Activated T-cell treated with anti-CD3 and anti-CD28 coated beads, Interleukin-2, amount 50 U/mL, for 24 hours (primary cell): Measurements from ENCODE around the gene PTPN6.

Experiments
- DNase-seq: peaks from one replicate; pipeline ENCODE4 v3.0.0-alpha.2; 2020
- H3K27ac Mint-ChIP-seq: 2 replicates; pipeline ENCODE4 v1.8.0; 2020; ENCODE audit warnings: mild to moderate bottlenecking, mixed read lengths
- H3K27me3 Mint-ChIP-seq: 2 replicates; pipeline ENCODE4 v1.8.0; 2020; ENCODE audit warnings: mixed read lengths
- H3K36me3 Mint-ChIP-seq: 2 replicates; pipeline ENCODE4 v1.8.0; 2020; ENCODE audit warnings: low read depth, mixed read lengths
- H3K4me1 Mint-ChIP-seq: 2 replicates; pipeline ENCODE4 v1.8.0; 2020; ENCODE audit warnings: low read depth, mixed read lengths
- H3K4me3 Mint-ChIP-seq: 2 replicates; pipeline ENCODE4 v1.8.0; 2020; ENCODE audit warnings: mild to moderate bottlenecking, moderate library complexity, mixed read lengths
- H3K9me3 Mint-ChIP-seq: 2 replicates; pipeline ENCODE4 v1.8.0; 2020; ENCODE audit warnings: mixed read lengths

PTPN6 gene

GRCh38 chr12:6978611-6979011, 27.5 kb downstream of the PTPN6 start:
- H3K9me3 Mint-ChIP-seq, result no peaks in the 10 kb centered on the region
- H3K36me3 Mint-ChIP-seq, result peaks cover 100% of the 10 kb centered on the region
- H3K27me3 Mint-ChIP-seq, result no peaks in the 10 kb centered on the region
- H3K4me3 Mint-ChIP-seq, result no peak overlapping the region
- H3K27ac Mint-ChIP-seq, result peak overlapping the region; percentile 80
- H3K4me1 Mint-ChIP-seq, result peaks cover 24% of the 10 kb centered on the region
- DNase-seq, result no peak

- H3K27ac Mint-ChIP-seq, result peak overlapping the region; percentile 80
- H3K4me1 Mint-ChIP-seq, result peaks cover 20% of the 10 kb centered on the region
- H3K9me3 Mint-ChIP-seq, result no peaks in the 10 kb centered on the region
- no peak for DNase-seq
- peaks cover 100% of the 10 kb centered on the region for H3K36me3 Mint-ChIP-seq
- H3K4me3 Mint-ChIP-seq, result no peak overlapping the region
- no peaks in the 10 kb centered on the region for H3K27me3 Mint-ChIP-seq
Measured at GRCh38 chr12:6979021-6979420, 27.9 kb downstream of the PTPN6 start.

DNA sequence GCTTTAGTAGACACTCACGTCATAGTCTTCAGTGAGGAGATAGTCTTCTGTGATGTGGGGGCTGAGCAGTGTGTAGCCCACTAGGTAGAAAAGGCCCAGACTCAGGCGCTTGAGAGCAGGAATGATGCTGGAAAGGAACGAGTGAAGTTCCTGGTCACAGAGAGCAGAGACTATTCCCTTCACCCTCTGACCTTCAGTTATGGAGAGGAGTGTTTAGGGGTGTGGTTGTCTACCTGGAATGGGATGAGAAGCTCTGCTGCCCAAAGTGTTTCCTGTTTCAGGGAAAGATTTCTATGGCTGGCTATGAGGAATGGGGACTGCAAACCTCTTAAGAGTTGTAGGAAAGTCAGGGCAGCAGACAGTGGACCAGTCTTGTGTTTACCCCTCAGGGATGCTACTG, 28.3 kb downstream of the PTPN6 start:
- no peak for DNase-seq
- H3K4me1 Mint-ChIP-seq, result peaks cover 15% of the 10 kb centered on the region
- H3K36me3 Mint-ChIP-seq, result peaks cover 100% of the 10 kb centered on the region
- peak overlapping the region; percentile 80 for H3K27ac Mint-ChIP-seq
- H3K27me3 Mint-ChIP-seq, result no peaks in the 10 kb centered on the region
- H3K4me3 Mint-ChIP-seq, result no peak overlapping the region
- H3K9me3 Mint-ChIP-seq, result no peaks in the 10 kb centered on the region

GRCh38 chr12:6980075-6980474, 28.9 kb downstream of the PTPN6 start:
- peak overlapping the region; percentile 37 for H3K27ac Mint-ChIP-seq
- no peaks in the 10 kb centered on the region for H3K27me3 Mint-ChIP-seq
- no peaks in the 10 kb centered on the region for H3K9me3 Mint-ChIP-seq
- peaks cover 100% of the 10 kb centered on the region for H3K36me3 Mint-ChIP-seq
- H3K4me1 Mint-ChIP-seq, result peaks cover 11% of the 10 kb centered on the region
- no peak for DNase-seq
- no peak overlapping the region for H3K4me3 Mint-ChIP-seq

DNA sequence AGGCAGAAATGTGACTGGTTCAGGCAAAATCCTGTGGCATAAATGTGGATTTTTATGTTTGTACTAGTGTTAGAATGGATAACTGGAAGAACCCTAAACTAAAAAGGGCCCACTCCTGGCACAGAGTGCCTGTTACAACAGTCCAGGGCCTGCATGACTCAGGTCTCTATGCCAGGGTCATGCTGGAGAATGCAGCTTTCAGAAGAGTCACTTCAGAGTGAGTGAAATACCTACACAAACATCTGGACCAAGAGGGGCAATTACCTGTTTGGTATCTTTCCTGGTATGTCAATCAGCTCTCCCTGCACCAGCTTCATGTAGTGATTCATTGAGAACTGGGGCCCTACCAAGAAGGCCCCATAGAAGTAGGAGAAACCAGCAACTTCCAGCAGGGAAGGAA, 29.6 kb downstream of the PTPN6 start:
- no peak for DNase-seq
- Mint-ChIP-seq H3K27ac (peak overlapping the region; percentile 64), H3K27me3 (no peaks in the 10 kb centered on the region), H3K4me1 (peaks cover 5% of the 10 kb centered on the region), H3K36me3 (peaks cover 99% of the 10 kb centered on the region), H3K4me3 (no peak overlapping the region), H3K9me3 (no peaks in the 10 kb centered on the region)

GRCh38 chr12:6981152-6982052, 30.2 kb downstream of the PTPN6 start:
- Mint-ChIP-seq H3K4me1 (no peaks in the 10 kb centered on the region), H3K4me3 (no peak overlapping the region), H3K27me3 (no peaks in the 10 kb centered on the region), H3K36me3 (peaks cover 99% of the 10 kb centered on the region), H3K27ac (peak overlapping the region; percentile 64), H3K9me3 (no peaks in the 10 kb centered on the region)
- no peak for DNase-seq

DNA sequence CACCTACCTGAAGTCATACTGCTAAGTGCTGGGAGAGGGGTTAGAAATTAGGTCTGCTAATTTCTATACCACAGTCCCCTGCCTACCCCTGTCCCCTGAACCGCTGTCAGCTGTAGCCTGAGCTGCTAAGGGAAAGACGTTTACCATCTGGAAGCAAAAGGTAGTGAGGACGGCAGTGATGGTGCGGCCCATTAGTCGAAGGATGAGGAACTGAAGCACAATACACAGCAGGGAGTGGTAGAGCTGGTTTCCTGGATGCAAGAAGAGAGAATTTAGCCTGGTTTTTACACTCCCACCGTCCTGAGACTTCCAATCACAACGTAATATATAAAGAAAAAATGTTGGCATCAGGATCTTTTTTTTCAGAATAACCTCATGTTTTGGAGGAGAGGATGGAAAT, 31.4 kb downstream of the PTPN6 start:
- Mint-ChIP-seq H3K36me3 (peaks cover 95% of the 10 kb centered on the region), H3K27me3 (no peaks in the 10 kb centered on the region), H3K4me3 (no peak overlapping the region), H3K4me1 (no peaks in the 10 kb centered on the region), H3K27ac (no peak overlapping the region), H3K9me3 (no peaks in the 10 kb centered on the region)
- no peak for DNase-seq

DNA sequence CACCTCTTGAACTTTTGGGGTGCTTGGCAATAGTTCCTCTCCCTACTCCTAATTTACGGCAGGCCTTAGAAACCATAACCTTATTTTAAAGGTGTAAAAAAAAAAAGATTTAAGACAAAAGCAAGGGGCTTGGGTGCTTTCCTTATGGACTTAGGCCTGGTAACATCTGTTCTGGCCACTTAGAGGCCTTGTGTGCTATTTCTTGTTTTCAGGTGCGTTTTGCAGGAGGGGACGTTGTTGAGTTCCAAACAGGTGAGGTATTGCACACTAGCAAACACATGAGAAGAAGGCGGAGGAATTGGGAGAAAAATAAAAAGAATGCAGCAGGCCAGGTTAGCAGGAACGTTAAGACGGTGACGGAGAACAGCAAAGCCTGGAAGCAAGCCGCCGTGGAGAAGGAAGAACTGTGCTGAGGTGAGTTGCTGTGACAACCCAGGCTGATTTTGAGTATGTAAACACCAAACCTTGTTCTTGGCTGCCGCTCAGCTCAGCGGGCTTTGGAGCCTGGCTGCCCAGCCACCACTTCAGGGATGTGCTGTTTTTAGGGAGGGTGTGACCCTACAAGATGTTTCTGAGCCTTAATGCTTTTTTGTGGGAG, 36.9 kb downstream of the PTPN6 start:
- H3K27ac Mint-ChIP-seq, result peak overlapping the region; percentile 12
- H3K36me3 Mint-ChIP-seq, result peaks cover 77% of the 10 kb centered on the region
- H3K9me3 Mint-ChIP-seq, result no peaks in the 10 kb centered on the region
- no peak overlapping the region for H3K4me3 Mint-ChIP-seq
- DNase-seq, result no peak
- H3K27me3 Mint-ChIP-seq, result no peaks in the 10 kb centered on the region
- no peaks in the 10 kb centered on the region for H3K4me1 Mint-ChIP-seq

DNA sequence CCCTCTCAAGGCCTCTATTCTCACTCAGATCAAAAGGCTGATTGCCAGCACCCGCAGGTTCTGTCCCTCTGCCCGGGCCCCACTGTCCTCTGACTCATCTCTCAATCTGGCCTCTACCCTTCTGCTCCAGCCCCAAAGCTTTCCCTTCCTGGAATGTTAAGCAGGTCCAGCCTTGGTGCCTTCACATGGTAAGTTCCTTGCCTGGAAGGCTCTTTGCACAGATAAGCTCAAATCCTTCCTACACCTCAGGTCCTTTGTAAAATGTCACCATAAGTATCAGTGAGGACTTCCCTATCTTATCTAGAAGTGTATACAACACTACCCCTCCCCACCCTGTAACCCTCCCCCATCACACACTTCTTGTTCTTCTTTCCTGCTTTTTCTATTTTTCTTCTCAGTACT, 44.9 kb downstream of the PTPN6 start:
- H3K4me3 Mint-ChIP-seq, result no peak overlapping the region
- no peak for DNase-seq
- H3K9me3 Mint-ChIP-seq, result no peaks in the 10 kb centered on the region
- no peak overlapping the region for H3K27ac Mint-ChIP-seq
- peaks cover 79% of the 10 kb centered on the region for H3K36me3 Mint-ChIP-seq
- H3K27me3 Mint-ChIP-seq, result no peaks in the 10 kb centered on the region
- H3K4me1 Mint-ChIP-seq, result peaks cover 2% of the 10 kb centered on the region

DNA sequence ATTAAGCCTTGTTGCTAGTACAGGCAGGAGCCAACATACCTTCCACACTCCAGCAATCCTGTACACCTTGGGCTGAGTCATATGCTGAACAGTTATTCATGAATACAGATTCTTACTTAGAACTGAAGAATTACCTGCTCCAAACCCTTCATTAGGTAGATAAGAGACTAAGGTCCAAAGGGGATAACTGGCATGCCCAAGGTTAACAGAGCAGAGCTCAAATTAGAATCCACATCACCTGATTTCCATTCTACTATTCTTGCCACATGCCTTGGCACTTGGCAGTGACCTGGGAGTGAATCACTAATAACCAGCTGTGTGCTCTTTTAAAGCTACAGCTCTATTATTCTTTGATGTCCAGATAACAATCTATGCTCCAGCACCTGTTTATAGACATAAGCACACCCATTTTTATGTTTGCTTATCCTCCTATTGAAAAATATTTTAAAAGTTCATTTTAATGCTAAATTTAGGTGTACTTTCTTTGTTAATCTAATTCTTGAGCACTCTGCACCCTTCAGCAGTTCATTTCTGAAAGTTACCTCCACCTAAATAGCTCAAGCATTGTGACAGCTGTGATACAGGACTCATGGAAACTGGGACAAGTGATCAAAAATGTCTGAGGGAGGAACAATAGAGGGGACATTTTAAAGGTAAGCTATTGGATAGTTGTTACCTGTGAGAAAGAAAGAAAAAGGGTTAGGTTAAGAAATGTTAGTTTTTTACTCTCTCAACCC, 47.7 kb downstream of the PTPN6 start:
- no peak for DNase-seq
- no peak overlapping the region for H3K27ac Mint-ChIP-seq
- H3K4me3 Mint-ChIP-seq, result no peak overlapping the region
- no peaks in the 10 kb centered on the region for H3K9me3 Mint-ChIP-seq
- no peaks in the 10 kb centered on the region for H3K27me3 Mint-ChIP-seq
- peaks cover 74% of the 10 kb centered on the region for H3K36me3 Mint-ChIP-seq
- peaks cover 2% of the 10 kb centered on the region for H3K4me1 Mint-ChIP-seq

- H3K4me1 Mint-ChIP-seq, result peaks cover 17% of the 10 kb centered on the region
- H3K27ac Mint-ChIP-seq, result peak overlapping the region; percentile 9
- no peaks in the 10 kb centered on the region for H3K9me3 Mint-ChIP-seq
- peaks cover 72% of the 10 kb centered on the region for H3K36me3 Mint-ChIP-seq
- no peak for DNase-seq
- H3K4me3 Mint-ChIP-seq, result no peak overlapping the region
- no peaks in the 10 kb centered on the region for H3K27me3 Mint-ChIP-seq
Measured at GRCh38 chr12:7001921-7002591, 50.9 kb downstream of the PTPN6 start.

DNA sequence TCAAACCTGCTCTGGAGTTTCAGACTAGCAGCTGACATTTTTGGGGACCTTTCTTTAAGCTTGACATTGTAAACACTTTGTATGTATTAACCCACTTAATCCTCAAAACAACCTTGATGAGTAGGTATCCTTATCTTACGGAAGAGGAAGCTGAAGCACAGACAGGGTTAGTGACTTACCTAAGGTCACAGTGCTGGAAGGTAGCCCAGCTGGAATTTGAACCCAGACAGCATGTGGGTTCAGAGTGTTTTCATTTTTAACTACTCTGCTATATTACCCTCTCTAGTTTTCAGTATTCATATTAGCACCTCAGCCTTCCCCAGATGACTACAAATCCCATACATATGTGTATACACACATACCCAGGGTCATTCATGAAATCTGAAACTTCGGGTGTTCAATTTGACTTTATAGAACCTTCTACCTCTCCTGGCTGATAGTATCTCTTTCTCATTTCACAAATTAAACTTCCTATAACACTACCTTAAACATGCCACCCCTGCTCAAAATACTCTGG, 53.2 kb downstream of the PTPN6 start:
- H3K4me1 Mint-ChIP-seq, result peaks cover 21% of the 10 kb centered on the region
- H3K9me3 Mint-ChIP-seq, result no peaks in the 10 kb centered on the region
- H3K36me3 Mint-ChIP-seq, result peaks cover 72% of the 10 kb centered on the region
- no peak for DNase-seq
- H3K27ac Mint-ChIP-seq, result no peak overlapping the region
- H3K4me3 Mint-ChIP-seq, result no peak overlapping the region
- H3K27me3 Mint-ChIP-seq, result no peaks in the 10 kb centered on the region

GRCh38 chr12:7004840-7005239, 53.7 kb downstream of the PTPN6 start:
- H3K27ac Mint-ChIP-seq, result no peak overlapping the region
- peaks cover 71% of the 10 kb centered on the region for H3K36me3 Mint-ChIP-seq

GRCh38 chr12:7005311-7005710, 54.2 kb downstream of the PTPN6 start:
- H3K27me3 Mint-ChIP-seq, result no peaks in the 10 kb centered on the region
- peaks cover 24% of the 10 kb centered on the region for H3K4me1 Mint-ChIP-seq
- DNase-seq, result no peak
- no peak overlapping the region for H3K4me3 Mint-ChIP-seq
- H3K36me3 Mint-ChIP-seq, result peaks cover 76% of the 10 kb centered on the region
- H3K9me3 Mint-ChIP-seq, result no peaks in the 10 kb centered on the region
- no peak overlapping the region for H3K27ac Mint-ChIP-seq

More at GRCh38 chr12:7004840-7005239, 53.7 kb downstream of the PTPN6 start:
- Mint-ChIP-seq H3K9me3 (no peaks in the 10 kb centered on the region), H3K4me3 (no peak overlapping the region), H3K4me1 (peaks cover 21% of the 10 kb centered on the region), H3K27me3 (no peaks in the 10 kb centered on the region)
- no peak for DNase-seq
